Astrocyte (in vitro differentiated cells and primary cell): Measurements from ENCODE around the gene GPHN. TPM values are rescaled to one million over a fixed set of nuclear protein-coding genes. Genes with fewer than 3 reads are reported as not detected.

ENCODE experiments used
- DNase-seq: peaks from one replicate; pipeline ENCODE4 v3.0.0-alpha.2; 2010; ENCODE audit warnings: low read depth
- FAIRE-seq: peaks from 2 replicates; lab custom pipeline; 2011; peaks lifted over from hg19 to GRCh38; lab: Jason Lieb, UNC
- H2AFZ ChIP-seq: 2 replicates; pipeline ENCODE4 v1.6.0; 2012; ENCODE audit warnings: low read depth, low read length, inconsistent platforms
- H3K27ac ChIP-seq: 2 replicates; pipeline ENCODE4 v1.5.1; 2011; ENCODE audit warnings: low read depth, low read length, inconsistent platforms
- H3K27me3 ChIP-seq: 2 replicates; pipeline ENCODE4 v1.6.0; 2011; ENCODE audit warnings: low read length, inconsistent platforms; ENCODE audit not compliant: insufficient read depth
- H3K36me3 ChIP-seq: 2 replicates; pipeline ENCODE4 v1.5.1; 2011; ENCODE audit warnings: low read length, inconsistent platforms; ENCODE audit not compliant: insufficient read depth
- H3K4me1 ChIP-seq: 2 replicates; pipeline ENCODE4 v1.5.1; 2011; ENCODE audit warnings: low read length, inconsistent platforms; ENCODE audit not compliant: insufficient read depth
- H3K4me2 ChIP-seq: 2 replicates; pipeline ENCODE4 v1.6.0; 2012; ENCODE audit warnings: low read length, inconsistent platforms
- H3K4me3 ChIP-seq: 2 replicates; pipeline ENCODE4 v1.5.1; 2011; ENCODE audit warnings: low read depth, mild to moderate bottlenecking, low read length, inconsistent platforms; ENCODE audit not compliant: insufficient read depth
- H3K79me2 ChIP-seq: 2 replicates; pipeline ENCODE4 v1.6.0; 2012; ENCODE audit warnings: mild to moderate bottlenecking, low read length, inconsistent platforms; ENCODE audit not compliant: insufficient read depth
- H3K9ac ChIP-seq: 2 replicates; pipeline ENCODE4 v1.6.0; 2012; ENCODE audit warnings: mild to moderate bottlenecking, low read length, inconsistent platforms
- H3K9me3 ChIP-seq: 2 replicates; pipeline ENCODE4 v1.5.1; 2012; ENCODE audit warnings: low read depth, mild to moderate bottlenecking, low read length, inconsistent platforms; ENCODE audit not compliant: insufficient read depth
- H4K20me1 ChIP-seq: 2 replicates; pipeline ENCODE4 v1.6.0; 2012; ENCODE audit warnings: low read length, inconsistent platforms; ENCODE audit not compliant: insufficient read depth
- H3K27ac Mint-ChIP-seq: one replicate; pipeline ENCODE4 v1.8.0; 2021; ENCODE audit warnings: mild to moderate bottlenecking, mixed read lengths; ENCODE audit not compliant: unreplicated experiment
- H3K27me3 Mint-ChIP-seq: one replicate; pipeline ENCODE4 v1.8.0; 2021; ENCODE audit warnings: low read depth, mixed read lengths; ENCODE audit not compliant: unreplicated experiment
- H3K36me3 Mint-ChIP-seq: one replicate; pipeline ENCODE4 v1.8.0; 2021; ENCODE audit warnings: low read depth, mixed read lengths; ENCODE audit not compliant: unreplicated experiment
- H3K4me1 Mint-ChIP-seq: one replicate; pipeline ENCODE4 v1.8.0; 2021; ENCODE audit warnings: low read depth, mixed read lengths; ENCODE audit not compliant: unreplicated experiment
- H3K4me3 Mint-ChIP-seq: one replicate; pipeline ENCODE4 v1.8.0; 2021; ENCODE audit warnings: mild to moderate bottlenecking, moderate library complexity, mixed read lengths; ENCODE audit not compliant: unreplicated experiment
- H3K9me3 Mint-ChIP-seq: one replicate; pipeline ENCODE4 v1.8.0; 2021; ENCODE audit warnings: mild to moderate bottlenecking, mixed read lengths; ENCODE audit not compliant: unreplicated experiment
- CTCF ChIP-seq: IDR thresholded peaks from 2 replicates; pipeline ENCODE4 v1.5.1; 2011; ENCODE audit warnings: low read depth, mild to moderate bottlenecking, inconsistent platforms, low read length, moderate library complexity; ENCODE audit not compliant: insufficient read depth
- EZH2 ChIP-seq: IDR thresholded peaks from 2 replicates; pipeline ENCODE4 v1.6.1; 2012; ENCODE audit warnings: mild to moderate bottlenecking, low read length, inconsistent platforms; ENCODE audit not compliant: insufficient read depth
- total RNA-seq: library from RNA; stranded (reverse); gene quantifications from 2 replicates; pipeline ENCODE4 v1.2.1, GENCODE V29; 2021

Gene GPHN
- total RNA-seq, 1 donor from 2014 or later, result 6.9 TPM

- Histone ChIP-seq H3K9me3 (no peaks in the 10 kb centered on the region), H3K79me2 (no peaks in the 10 kb centered on the region), H3K4me2 (no peak overlapping the region), H3K27me3 (no peaks in the 10 kb centered on the region), H3K27ac (no peak overlapping the region), H3K9ac (no peak overlapping the region), H3K36me3 (no peaks in the 10 kb centered on the region), H3K4me3 (no peak overlapping the region), H3K4me1 (no peaks in the 10 kb centered on the region), H4K20me1 (no peaks in the 10 kb centered on the region), H2AFZ (no peak overlapping the region)
- H3K27me3 Mint-ChIP-seq, result no peaks in the 10 kb centered on the region
- no peaks in the 10 kb centered on the region for H3K4me1 Mint-ChIP-seq
- no peak for FAIRE-seq
- no peak overlapping the region for H3K4me3 Mint-ChIP-seq
- TF ChIP-seq EZH2 (no peak), CTCF (no peak)
- no peak for DNase-seq
- no peaks in the 10 kb centered on the region for H3K9me3 Mint-ChIP-seq
- no peak overlapping the region for H3K27ac Mint-ChIP-seq
- H3K36me3 Mint-ChIP-seq, result no peaks in the 10 kb centered on the region
Observed at GRCh38 chr14:66923251-66923650, 415.3 kb downstream of the GPHN start.

GRCh38 chr14:66939409-66939808, 431.5 kb downstream of the GPHN start:
- DNase-seq (no peak), FAIRE-seq (no peak)
- H3K4me1 ChIP-seq, result no peaks in the 10 kb centered on the region
- Mint-ChIP-seq H3K27me3 (no peaks in the 10 kb centered on the region), H3K4me3 (no peak overlapping the region), H3K36me3 (peaks cover 12% of the 10 kb centered on the region), H3K27ac (no peak overlapping the region), H3K4me1 (no peaks in the 10 kb centered on the region), H3K9me3 (peaks cover 23% of the 10 kb centered on the region)
- no peak overlapping the region for H3K27ac ChIP-seq
- H3K4me3 ChIP-seq, result no peak overlapping the region
- H3K9ac ChIP-seq, result no peak overlapping the region
- no peaks in the 10 kb centered on the region for H3K27me3 ChIP-seq
- H3K79me2 ChIP-seq, result no peaks in the 10 kb centered on the region
- H3K9me3 ChIP-seq, result no peaks in the 10 kb centered on the region
- H4K20me1 ChIP-seq, result no peaks in the 10 kb centered on the region
- H3K4me2 ChIP-seq, result no peak overlapping the region
- no peak overlapping the region for H2AFZ ChIP-seq
- TF ChIP-seq CTCF (no peak), EZH2 (no peak)
- H3K36me3 ChIP-seq, result no peaks in the 10 kb centered on the region

GRCh38 chr14:66944872-66945271, 436.9 kb downstream of the GPHN start:
- Mint-ChIP-seq H3K27ac (no peak overlapping the region), H3K4me3 (no peak overlapping the region), H3K36me3 (peaks cover 16% of the 10 kb centered on the region), H3K27me3 (no peaks in the 10 kb centered on the region), H3K9me3 (peaks cover 38% of the 10 kb centered on the region), H3K4me1 (no peaks in the 10 kb centered on the region)
- H4K20me1 ChIP-seq, result no peaks in the 10 kb centered on the region
- H3K27me3 ChIP-seq, result no peaks in the 10 kb centered on the region
- no peak overlapping the region for H3K4me3 ChIP-seq
- H3K4me1 ChIP-seq, result no peaks in the 10 kb centered on the region
- no peak overlapping the region for H3K4me2 ChIP-seq
- no peak for TF ChIP-seq EZH2
- TF ChIP-seq CTCF, result no peak
- no peak overlapping the region for H2AFZ ChIP-seq
- peaks cover 13% of the 10 kb centered on the region for H3K9me3 ChIP-seq
- DNase-seq, result peak; percentile 48
- peaks cover 2% of the 10 kb centered on the region for H3K36me3 ChIP-seq
- H3K79me2 ChIP-seq, result no peaks in the 10 kb centered on the region
- H3K27ac ChIP-seq, result no peak overlapping the region
- no peak overlapping the region for H3K9ac ChIP-seq
- no peak for FAIRE-seq
